ENCODE measurements around the gene PON2. TPM values are rescaled to one million over a fixed set of nuclear protein-coding genes. Genes with fewer than 3 reads are reported as not detected.
A peak's percentile ranks its signal among the peaks of the same experiment; 100 is the strongest.
"Not testable (repeated sequence)": the region's sequence is repeated elsewhere in the genome, so short reads cannot be mapped to it uniquely, and the experiment has no call there.

PON2 gene
- total RNA-seq, 1 experiment from 2014 or later: 34.3 TPM

DNA sequence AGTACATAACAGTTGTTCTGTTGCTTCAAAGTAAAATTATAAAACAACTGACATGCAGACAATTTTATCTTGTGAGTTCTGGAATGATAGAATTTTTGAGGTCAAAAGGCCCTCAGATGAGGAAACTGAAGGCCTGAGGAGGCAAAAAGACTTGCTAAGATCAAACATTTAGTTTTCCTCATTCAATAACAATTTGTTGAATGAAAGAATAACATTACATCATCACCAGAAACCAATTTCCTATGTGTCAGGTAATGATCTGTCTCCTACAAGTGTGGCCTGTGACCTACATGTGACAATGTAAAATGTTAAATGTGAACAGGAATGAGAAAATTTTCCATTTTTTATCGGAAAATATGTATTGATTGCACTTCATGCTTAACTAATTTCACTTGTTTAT is 34.4 kb upstream of the PON2 start:
- H3K36me3 ChIP-seq (replicated peaks; ENCODE audit: control insufficient read depth, insufficient read depth, low read length): no peaks in the 10 kb centered on the region
- no peak overlapping the region for H3K4me3 ChIP-seq (ENCODE audit: insufficient read depth, low read depth, low read length)
- no peak for DNase-seq
- no peaks in the 10 kb centered on the region for H3K27me3 ChIP-seq (ENCODE audit: control insufficient read depth, insufficient read depth, low read length)

DNA sequence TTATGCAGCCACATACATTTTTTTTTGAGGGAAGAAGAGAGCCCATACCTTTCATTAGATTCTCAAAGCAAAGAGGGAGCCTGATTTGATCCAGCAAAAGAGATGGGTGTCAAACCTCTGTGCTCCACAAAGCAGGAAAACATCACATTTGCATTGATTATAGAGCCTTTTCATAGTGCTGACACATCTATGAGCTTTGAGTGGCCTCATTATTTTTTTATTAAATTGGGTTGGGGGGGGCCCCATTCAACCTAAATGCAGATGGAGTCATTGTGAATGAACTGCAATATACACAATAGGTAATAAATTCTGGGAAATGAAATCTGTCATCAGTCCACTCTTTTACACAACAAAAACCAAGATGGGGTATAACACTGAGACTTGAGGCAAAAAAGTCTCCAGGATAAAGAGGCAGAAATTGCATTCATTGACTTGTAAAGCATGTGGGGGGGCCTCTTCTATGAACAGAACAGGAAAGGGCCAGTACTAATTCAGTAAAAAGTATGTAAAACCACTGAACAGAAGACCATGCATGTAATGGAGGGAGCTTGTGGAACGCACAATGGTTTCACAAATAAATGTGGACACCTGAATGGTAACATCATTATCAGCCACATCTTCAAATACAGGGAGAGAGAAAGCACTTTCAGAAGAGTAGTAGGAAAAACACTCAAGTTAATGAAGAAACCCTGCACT is 33.2 kb upstream of the PON2 start:
- no peaks in the 10 kb centered on the region for H3K36me3 ChIP-seq (replicated peaks; ENCODE audit: control insufficient read depth, insufficient read depth, low read length)
- no peaks in the 10 kb centered on the region for H3K27me3 ChIP-seq (ENCODE audit: control insufficient read depth, insufficient read depth, low read length)
- no peak overlapping the region for H3K4me3 ChIP-seq (ENCODE audit: insufficient read depth, low read depth, low read length)
- no peak for DNase-seq

DNA sequence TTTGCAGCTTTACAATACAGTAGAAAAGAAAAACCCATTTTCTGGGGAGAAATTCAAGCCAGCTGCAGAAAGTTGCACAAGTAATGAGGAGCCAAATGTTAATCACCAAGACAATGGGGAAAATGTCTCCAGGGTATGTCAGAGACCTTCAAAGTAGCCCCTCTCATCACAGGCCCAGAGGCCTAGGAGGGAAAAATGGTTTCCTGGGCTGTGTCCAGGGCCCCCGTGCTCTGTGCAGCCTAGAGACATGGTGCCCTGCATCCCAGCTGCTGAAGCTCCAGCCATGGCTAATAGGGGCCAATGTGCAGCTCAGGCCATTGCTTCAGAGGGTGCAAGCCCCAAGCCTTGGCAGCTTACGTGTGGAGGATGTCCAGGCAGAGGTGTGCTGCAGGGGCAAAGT is 25.8 kb upstream of the PON2 start:
- H3K4me3 ChIP-seq (ENCODE audit: insufficient read depth, low read depth, low read length); H3K36me3 ChIP-seq (replicated peaks; ENCODE audit: control insufficient read depth, insufficient read depth, low read length); H3K27me3 ChIP-seq (ENCODE audit: control insufficient read depth, insufficient read depth, low read length); DNase-seq: not testable (repeated sequence)

- Histone ChIP-seq H3K27me3 (ENCODE audit: control insufficient read depth, insufficient read depth, low read length) (no peaks in the 10 kb centered on the region), H3K36me3 (replicated peaks; ENCODE audit: control insufficient read depth, insufficient read depth, low read length) (no peaks in the 10 kb centered on the region), H3K4me3 (ENCODE audit: insufficient read depth, low read depth, low read length) (no peak overlapping the region)
- no peak for DNase-seq
These were observed 23.1 kb upstream of the PON2 start for GRCh38 chr7:95457947-95458346.

- no peaks in the 10 kb centered on the region for H3K36me3 ChIP-seq (replicated peaks; ENCODE audit: control insufficient read depth, insufficient read depth, low read length)
- no peak overlapping the region for H3K4me3 ChIP-seq (ENCODE audit: insufficient read depth, low read depth, low read length)
- no peaks in the 10 kb centered on the region for H3K27me3 ChIP-seq (ENCODE audit: control insufficient read depth, insufficient read depth, low read length)
- DNase-seq: no peak
These were observed 19.7 kb upstream of the PON2 start for GRCh38 chr7:95454438-95455045.

- no peaks in the 10 kb centered on the region for H3K36me3 ChIP-seq (replicated peaks; ENCODE audit: control insufficient read depth, insufficient read depth, low read length)
- DNase-seq: no peak
- no peak overlapping the region for H3K4me3 ChIP-seq (ENCODE audit: insufficient read depth, low read depth, low read length)
- H3K27me3 ChIP-seq (ENCODE audit: control insufficient read depth, insufficient read depth, low read length): no peaks in the 10 kb centered on the region
These were observed 11.8 kb upstream of the PON2 start for GRCh38 chr7:95446618-95447017.

DNA sequence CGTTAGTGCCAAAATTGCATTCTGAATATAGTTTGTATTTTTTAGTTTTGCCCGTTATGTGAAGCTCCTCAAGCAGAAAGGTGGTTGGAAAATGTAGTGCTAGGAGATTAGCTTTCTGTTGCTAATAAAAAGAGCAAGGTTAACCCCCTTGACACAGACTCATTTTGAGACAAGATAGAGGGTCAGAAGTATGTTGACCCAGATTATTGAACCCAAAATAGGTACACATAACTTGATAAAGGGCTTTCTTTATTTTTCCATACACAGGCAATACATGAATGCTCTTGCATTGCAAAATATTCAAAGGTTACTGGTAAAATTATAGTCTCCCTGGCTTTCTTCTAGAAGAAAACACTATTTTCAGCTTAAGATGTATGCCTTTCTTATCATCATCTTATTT is 10.0 kb upstream of the PON2 start:
- Histone ChIP-seq H3K27me3 (ENCODE audit: control insufficient read depth, insufficient read depth, low read length) (no peaks in the 10 kb centered on the region), H3K4me3 (ENCODE audit: insufficient read depth, low read depth, low read length) (no peak overlapping the region), H3K36me3 (replicated peaks; ENCODE audit: control insufficient read depth, insufficient read depth, low read length) (no peaks in the 10 kb centered on the region)
- DNase-seq: no peak

DNA sequence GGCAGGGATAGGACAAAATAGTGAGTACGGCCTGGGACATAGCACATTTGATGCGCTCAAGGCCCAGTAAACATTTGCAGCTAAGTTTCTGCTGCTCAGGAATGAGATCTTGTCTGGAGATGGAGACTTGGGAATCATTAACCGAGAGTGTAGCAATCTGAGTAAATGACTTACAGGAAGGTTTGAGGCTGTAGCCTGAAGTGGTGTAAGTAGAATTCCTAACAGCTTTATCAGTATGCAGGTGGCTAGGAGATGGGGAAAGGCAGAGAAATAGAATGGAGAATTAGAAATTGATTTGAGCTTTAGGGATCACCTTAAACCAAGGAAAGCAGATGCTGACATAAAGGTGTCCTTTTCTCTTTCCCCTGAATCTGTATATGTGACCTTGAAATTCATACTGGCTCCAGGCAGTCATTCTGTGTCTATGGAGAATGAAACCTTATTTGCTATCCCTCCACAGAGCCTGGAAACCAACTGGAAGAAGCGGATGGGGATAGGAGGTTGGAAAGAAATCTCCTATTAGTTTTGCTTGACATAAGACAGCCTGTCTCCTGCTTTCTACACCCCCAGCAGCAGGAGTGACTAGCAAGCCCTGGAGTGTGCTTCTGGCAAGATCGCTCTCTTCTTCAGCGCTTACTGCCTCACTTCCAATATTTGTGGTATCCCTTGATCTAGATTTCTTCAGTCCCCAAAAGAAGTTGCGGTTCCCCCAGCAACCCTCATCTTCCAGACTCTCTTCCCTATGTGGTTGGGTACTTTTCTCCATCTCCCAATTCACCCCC is 6.4 kb upstream of the PON2 start:
- no peaks in the 10 kb centered on the region for H3K36me3 ChIP-seq (replicated peaks; ENCODE audit: control insufficient read depth, insufficient read depth, low read length)
- no peaks in the 10 kb centered on the region for H3K27me3 ChIP-seq (ENCODE audit: control insufficient read depth, insufficient read depth, low read length)
- no peak overlapping the region for H3K4me3 ChIP-seq (ENCODE audit: insufficient read depth, low read depth, low read length)
- DNase-seq: no peak

DNA sequence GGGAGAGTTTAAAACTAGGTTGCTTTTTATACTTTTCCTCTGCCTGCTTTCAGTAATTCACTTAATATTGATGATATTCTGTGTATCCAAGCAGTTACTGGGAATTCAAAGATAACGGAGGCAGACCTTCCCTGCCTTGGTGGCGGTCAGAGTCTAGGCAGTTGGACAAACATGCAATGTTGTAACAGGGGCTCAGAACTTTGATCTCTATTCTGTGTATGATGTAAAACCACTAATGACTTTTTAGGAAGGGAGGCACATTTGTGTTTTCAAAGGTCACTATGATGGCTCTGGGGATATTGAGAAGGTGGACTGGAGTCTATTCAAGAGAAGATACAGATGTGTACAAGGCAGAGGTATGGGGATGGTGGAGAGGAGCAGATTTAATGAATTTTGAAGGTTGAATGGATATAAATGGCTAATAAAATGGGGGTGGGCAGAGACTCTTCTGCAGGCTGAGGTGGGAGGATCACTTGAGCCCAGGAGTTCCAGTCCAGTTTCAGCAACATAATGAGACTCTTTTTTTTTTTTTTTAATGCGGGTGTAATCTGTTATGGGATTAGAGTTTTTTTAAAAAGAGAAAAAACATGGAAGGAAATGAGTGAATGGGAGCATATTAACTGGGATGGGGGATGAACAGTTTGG is 5.7 kb upstream of the PON2 start:
- Histone ChIP-seq H3K36me3 (replicated peaks; ENCODE audit: control insufficient read depth, insufficient read depth, low read length) (no peaks in the 10 kb centered on the region), H3K27me3 (ENCODE audit: control insufficient read depth, insufficient read depth, low read length) (no peaks in the 10 kb centered on the region), H3K4me3 (ENCODE audit: insufficient read depth, low read depth, low read length) (no peak overlapping the region)
- no peak for DNase-seq

DNA sequence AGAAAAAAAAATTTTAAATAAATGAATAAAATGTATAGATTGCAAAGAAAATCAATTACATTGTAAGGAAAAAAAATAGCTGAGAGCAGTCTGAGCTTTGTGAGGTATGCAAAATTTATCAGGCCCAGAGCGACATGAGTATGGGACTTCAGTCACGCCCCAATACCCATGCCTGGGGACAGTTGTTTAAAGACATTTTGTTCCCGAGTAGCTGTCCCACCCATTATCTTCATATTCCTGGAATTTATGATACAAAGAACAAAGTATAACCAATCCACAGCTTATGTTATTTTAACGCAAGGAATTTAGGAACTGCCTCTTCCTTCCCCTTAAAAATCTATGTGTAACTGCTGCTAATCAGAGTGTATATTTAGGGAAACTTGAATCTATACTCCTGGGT is 1.6 kb upstream of the PON2 start:
- H3K4me3 ChIP-seq (ENCODE audit: insufficient read depth, low read depth, low read length): no peak overlapping the region
- DNase-seq: no peak
- H3K27me3 ChIP-seq (ENCODE audit: control insufficient read depth, insufficient read depth, low read length): no peaks in the 10 kb centered on the region
- no peaks in the 10 kb centered on the region for H3K36me3 ChIP-seq (replicated peaks; ENCODE audit: control insufficient read depth, insufficient read depth, low read length)

DNA sequence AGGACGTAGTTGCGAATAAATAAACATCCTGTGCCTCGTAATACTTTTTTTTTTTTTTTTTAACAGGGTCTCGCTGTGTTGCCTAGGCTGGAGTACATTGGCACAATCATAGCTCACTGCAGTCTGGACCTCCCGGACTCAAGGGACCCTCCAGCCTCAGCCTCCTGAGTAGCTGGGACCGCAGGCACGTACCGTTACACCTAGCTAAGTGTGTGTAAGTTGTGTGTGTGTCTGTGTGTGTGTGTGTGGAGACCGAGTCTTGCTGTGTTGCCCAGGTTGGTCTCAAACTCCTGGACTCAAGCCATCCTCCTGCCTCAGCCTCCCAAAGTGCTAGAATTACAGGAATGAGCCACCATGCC is 573 bp upstream of the PON2 start:
- H3K4me3 ChIP-seq (ENCODE audit: insufficient read depth, low read depth, low read length): peak overlapping the region; percentile 75
- DNase-seq: no peak
- no peaks in the 10 kb centered on the region for H3K27me3 ChIP-seq (ENCODE audit: control insufficient read depth, insufficient read depth, low read length)
- H3K36me3 ChIP-seq (replicated peaks; ENCODE audit: control insufficient read depth, insufficient read depth, low read length): no peaks in the 10 kb centered on the region

DNA sequence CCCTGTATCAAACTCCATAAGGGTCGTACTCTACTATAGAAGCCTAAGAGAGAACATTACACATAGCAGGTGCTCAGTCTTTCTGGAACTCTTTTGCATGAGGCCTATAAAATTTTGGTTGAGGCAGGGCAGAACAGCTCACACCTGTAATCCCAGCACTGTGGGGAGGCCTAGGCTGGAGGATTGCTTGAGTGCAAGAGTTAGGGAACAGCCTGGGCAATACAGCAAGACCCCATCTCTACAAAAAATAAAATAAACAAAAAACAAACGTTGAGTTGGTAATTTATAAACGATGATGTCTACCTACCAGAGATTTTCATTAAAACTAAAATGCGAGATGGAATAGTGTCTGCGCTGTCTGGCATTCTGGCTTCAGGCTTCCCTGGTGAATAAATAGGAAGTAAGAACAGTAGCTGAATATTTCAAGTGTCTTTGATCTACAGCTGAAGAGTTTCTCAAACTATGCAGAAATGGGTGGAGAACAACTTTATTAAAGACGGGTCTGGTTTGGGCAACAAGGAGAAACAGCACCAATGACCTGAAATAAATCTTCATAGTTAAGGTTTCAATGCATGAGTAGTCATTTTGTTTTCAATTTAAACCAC is 774 bp downstream of the PON2 start:
- Histone ChIP-seq H3K36me3 (replicated peaks; ENCODE audit: control insufficient read depth, insufficient read depth, low read length) (no peaks in the 10 kb centered on the region; the same call in 1 of the 2 replicates), H3K4me3 (ENCODE audit: insufficient read depth, low read depth, low read length) (peak overlapping the region; percentile 75), H3K27me3 (ENCODE audit: control insufficient read depth, insufficient read depth, low read length) (no peaks in the 10 kb centered on the region)
- no peak for DNase-seq

- Histone ChIP-seq H3K27me3 (ENCODE audit: control insufficient read depth, insufficient read depth, low read length) (no peaks in the 10 kb centered on the region), H3K4me3 (ENCODE audit: insufficient read depth, low read depth, low read length) (no peak overlapping the region), H3K36me3 (replicated peaks; ENCODE audit: control insufficient read depth, insufficient read depth, low read length) (no peaks in the 10 kb centered on the region; the same call in 1 of the 2 replicates)
- DNase-seq: no peak
These were observed 1.7 kb downstream of the PON2 start for GRCh38 chr7:95433129-95433528.

DNA sequence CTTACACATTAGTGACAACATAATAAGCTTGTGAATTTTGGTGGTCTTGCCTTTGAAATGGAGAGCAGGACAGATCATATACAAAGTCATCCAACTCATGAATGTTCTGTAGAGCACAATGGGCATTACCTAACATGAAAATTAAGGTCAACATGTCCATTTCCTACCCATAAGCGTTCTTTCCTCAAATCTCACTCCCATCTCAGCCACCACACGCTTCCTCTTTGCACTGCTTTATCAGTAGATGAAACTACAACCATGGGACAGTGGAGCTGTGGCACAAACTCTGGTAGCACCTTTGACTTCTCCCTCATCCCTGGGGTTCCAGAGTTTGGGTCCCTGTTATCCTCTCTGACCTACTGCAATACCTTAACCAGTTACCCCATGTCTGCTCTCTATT is 2.2 kb downstream of the PON2 start:
- H3K27me3 ChIP-seq (ENCODE audit: control insufficient read depth, insufficient read depth, low read length): no peaks in the 10 kb centered on the region
- no peak for DNase-seq
- no peak overlapping the region for H3K4me3 ChIP-seq (ENCODE audit: insufficient read depth, low read depth, low read length)
- H3K36me3 ChIP-seq (replicated peaks; ENCODE audit: control insufficient read depth, insufficient read depth, low read length): no peaks in the 10 kb centered on the region; the same call in 1 of the 2 replicates

Measured in H7 (cell line).